Neural cell (in vitro differentiated cells): ENCODE results near the gene TMEM35B. TPM values are rescaled to one million over a fixed set of nuclear protein-coding genes. Genes with fewer than 3 reads are reported as not detected.
"Not testable (repeated sequence)": the region's sequence is repeated elsewhere in the genome, so short reads cannot be mapped to it uniquely, and the experiment has no call there.

Experiments used
- H2AFZ ChIP-seq: fragments of 200-600, 300-800 bp; sonication (generic), shearing (Covaris generic); 2 replicates; pipeline ENCODE4 v1.6.0; 2014; ENCODE audit warnings: low read depth, mild to moderate bottlenecking, antibody characterized with exemption, low read length, moderate library complexity
- H3F3A ChIP-seq: fragments of 200-600 bp; shearing (Covaris generic); 2 replicates; pipeline ENCODE4 v1.6.1; 2016; ENCODE audit warnings: mild to moderate bottlenecking, moderate library complexity, mixed read lengths, antibody characterized with exemption, low read length; ENCODE audit not compliant: insufficient read depth, poor library complexity, severe bottlenecking
- H3K27ac ChIP-seq: fragments of 200-600, 300-800 bp; sonication (generic), shearing (Covaris generic); 2 replicates; pipeline ENCODE4 v1.5.1; 2014; ENCODE audit warnings: mild to moderate bottlenecking, low read length, moderate library complexity
- H3K27me3 ChIP-seq: fragments of 300-800, 200-600 bp; sonication (generic), shearing (Covaris generic); 2 replicates; pipeline ENCODE4 v1.6.0; 2014; ENCODE audit warnings: mild to moderate bottlenecking, low read depth, low read length, moderate library complexity; ENCODE audit not compliant: insufficient read depth
- H3K36me3 ChIP-seq: fragments of 300-800, 200-600 bp; sonication (generic), shearing (Covaris generic); 2 replicates; pipeline ENCODE4 v1.5.1; 2014; ENCODE audit warnings: mild to moderate bottlenecking, antibody characterized with exemption, low read length, moderate library complexity; ENCODE audit not compliant: insufficient read depth
- H3K4me2 ChIP-seq: fragments of 300-800, 200-600 bp; sonication (generic), shearing (Covaris generic); 2 replicates; pipeline ENCODE4 v1.6.0; 2014; ENCODE audit warnings: mild to moderate bottlenecking, low read length
- H3K4me3 ChIP-seq: fragments of 300-800, 200-600 bp; sonication (generic), shearing (Covaris generic); 2 replicates; pipeline ENCODE4 v1.5.1; 2014; ENCODE audit warnings: mild to moderate bottlenecking, low read length, moderate library complexity
- H3K79me2 ChIP-seq: fragments of 200-600 bp; shearing (Covaris generic); replicated peaks from 2 replicates; pipeline ENCODE4 v1.6.0; 2014; ENCODE audit warnings: mild to moderate bottlenecking, low read length, moderate library complexity; ENCODE audit not compliant: insufficient read depth
- H3K9ac ChIP-seq: fragments of 300-800, 200-600 bp; sonication (generic), shearing (Covaris generic); 2 replicates; pipeline ENCODE4 v1.6.1; 2016; ENCODE audit warnings: mild to moderate bottlenecking, low read length, mixed read lengths
- H3K9me2 ChIP-seq: fragments of 200-600 bp; shearing (Covaris generic); 2 replicates; pipeline ENCODE4 v1.6.1; 2016; ENCODE audit warnings: mild to moderate bottlenecking, low read length, mixed read lengths; ENCODE audit not compliant: insufficient read depth
- H3K9me3 ChIP-seq: fragments of 200-600, 300-800 bp; sonication (generic), shearing (Covaris generic); 2 replicates; pipeline ENCODE4 v1.6.1; 2016; ENCODE audit warnings: mild to moderate bottlenecking, mixed run types, low read length, moderate library complexity, mixed read lengths
- H4K20me1 ChIP-seq: fragments of 200-600 bp; shearing (Covaris generic); 2 replicates; pipeline ENCODE4 v1.6.1; 2016; ENCODE audit warnings: mild to moderate bottlenecking, mixed run types; ENCODE audit not compliant: insufficient read depth
- EP300 ChIP-seq: fragments of 450-650 bp; conservative IDR thresholded peaks from 2 replicates; pipeline ENCODE4 v1.6.1; 2014; ENCODE audit warnings: antibody characterized with exemption, mild to moderate bottlenecking, moderate library complexity; ENCODE audit not compliant: poor library complexity, severe bottlenecking
- EZH2 ChIP-seq: fragments of 200-600, 300-800 bp; shearing (Covaris generic), sonication (generic); IDR thresholded peaks from 2 replicates; pipeline ENCODE4 v1.6.1; 2014; ENCODE audit warnings: antibody characterized with exemption, low read length, borderline replicate concordance, mild to moderate bottlenecking; ENCODE audit not compliant: insufficient read depth, poor library complexity, severe bottlenecking
- MXI1 ChIP-seq: fragments of 450-650 bp; conservative IDR thresholded peaks from 2 replicates; pipeline ENCODE4 v1.6.1; 2014; ENCODE audit warnings: antibody characterized with exemption, mild to moderate bottlenecking; ENCODE audit not compliant: poor library complexity, severe bottlenecking
- POLR2AphosphoS5 ChIP-seq: IDR thresholded peaks from 2 replicates; pipeline ENCODE4 v1.6.1; 2012
- RAD21 ChIP-seq: fragments of 450-650 bp; conservative IDR thresholded peaks from 2 replicates; pipeline ENCODE4 v1.6.1; 2014; ENCODE audit warnings: antibody characterized with exemption, mild to moderate bottlenecking, moderate library complexity
- SMC3 ChIP-seq: fragments of 450-650 bp; conservative IDR thresholded peaks from 2 replicates; pipeline ENCODE4 v1.6.1; 2014; ENCODE audit warnings: antibody characterized with exemption, mild to moderate bottlenecking, moderate library complexity; ENCODE audit not compliant: poor library complexity
- TAF1 ChIP-seq: IDR thresholded peaks from 2 replicates; pipeline ENCODE4 v1.6.1; 2012; ENCODE audit warnings: low read depth
- polyA plus RNA-seq: library from polyadenylated mRNA; depleted of rRNA; stranded (reverse); fragments of >200 nt; gene quantifications from 2 replicates; pipeline ENCODE4 v1.2.3, GENCODE V29; 2014
- TF ChIP-seq, protein P1 (sequence below): IDR thresholded peaks from 2 replicates; pipeline ENCODE4 v1.6.1; 2012; ENCODE audit warnings: borderline replicate concordance
- TF ChIP-seq, protein P2 (sequence below): fragments of 450-650 bp; IDR thresholded peaks from 2 replicates; pipeline ENCODE4 v1.5.1; 2014; ENCODE audit warnings: antibody characterized with exemption, mild to moderate bottlenecking, moderate library complexity; ENCODE audit not compliant: poor library complexity, severe bottlenecking

TMEM35B gene
- polyA plus RNA-seq, 1 donor from 2014 or later = 1.3 TPM

DNA sequence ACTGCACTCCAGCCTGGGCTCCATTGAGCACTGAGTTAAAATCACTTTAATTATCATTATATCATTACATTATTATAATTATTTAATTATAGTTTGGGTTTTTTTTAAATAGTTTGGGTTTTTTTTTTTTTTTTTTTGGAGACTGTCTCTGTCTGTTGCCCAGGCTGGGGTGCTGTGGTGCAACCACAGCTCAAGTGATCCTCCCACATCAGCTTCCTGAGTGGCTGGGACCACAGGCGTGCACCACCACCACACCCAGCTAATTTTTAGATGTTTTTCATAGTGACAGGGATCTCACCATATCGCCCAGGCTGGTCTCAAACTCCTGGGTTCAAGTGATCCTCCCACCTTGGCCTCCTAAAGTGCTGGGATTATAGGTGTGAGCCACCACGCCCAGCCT lies 16.9 kb downstream of the TMEM35B start:
- H3K9me3 ChIP-seq, H3K36me3 ChIP-seq, H3K4me2 ChIP-seq, H3K79me2 ChIP-seq, H3K4me3 ChIP-seq, H4K20me1 ChIP-seq, H3K27ac ChIP-seq, H3F3A ChIP-seq, H2AFZ ChIP-seq, H3K27me3 ChIP-seq, H3K9me2 ChIP-seq, H3K9ac ChIP-seq: not testable (repeated sequence)

DNA sequence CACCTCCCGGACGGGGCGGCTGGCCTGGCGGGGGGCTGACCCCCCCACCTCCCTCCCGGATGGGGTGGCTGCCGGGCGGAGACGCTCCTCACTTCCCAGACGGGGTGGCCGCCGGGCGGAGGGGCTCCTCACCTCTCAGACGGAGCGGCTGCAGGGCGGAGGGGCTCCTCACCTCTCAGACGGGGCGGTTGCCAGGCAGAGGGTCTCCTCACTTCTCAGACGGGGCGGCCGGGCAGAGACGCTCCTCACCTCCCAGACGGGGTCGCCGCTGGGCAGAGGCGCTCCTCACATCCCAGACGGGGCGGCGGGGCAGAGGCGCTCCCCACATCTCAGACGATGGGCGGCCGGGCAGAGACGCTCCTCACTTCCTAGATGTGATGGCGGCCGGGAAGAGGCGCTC lies 17.5 kb downstream of the TMEM35B start:
- H3K4me3 ChIP-seq, H3K9me2 ChIP-seq, H4K20me1 ChIP-seq, H2AFZ ChIP-seq, H3F3A ChIP-seq, H3K79me2 ChIP-seq, H3K9me3 ChIP-seq, H3K36me3 ChIP-seq, H3K27me3 ChIP-seq, H3K9ac ChIP-seq, H3K27ac ChIP-seq, H3K4me2 ChIP-seq: not testable (repeated sequence)

DNA sequence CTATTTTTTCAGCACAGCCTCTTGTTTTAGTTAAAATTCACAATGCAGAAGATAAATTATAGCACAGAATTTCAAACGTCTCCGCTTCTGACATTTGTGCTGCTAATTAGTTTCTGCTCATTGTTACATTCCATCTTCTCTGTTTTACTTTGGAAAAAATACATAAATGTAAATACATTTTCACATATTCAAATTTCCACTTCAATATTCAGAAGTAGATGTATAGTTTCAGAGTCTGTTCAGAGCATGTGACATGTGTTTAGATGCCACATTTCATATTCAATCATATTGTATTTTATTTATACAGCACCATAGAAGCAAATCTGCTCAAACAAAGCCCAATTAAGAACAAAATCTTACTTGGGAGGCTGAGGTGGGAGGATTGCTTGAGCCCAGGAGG lies 19.6 kb downstream of the TMEM35B start:
- no peaks in the 10 kb centered on the region for H3K36me3 ChIP-seq
- H3K27ac ChIP-seq = no peak overlapping the region
- H3F3A ChIP-seq = no peaks in the 10 kb centered on the region
- no peaks in the 10 kb centered on the region for H3K79me2 ChIP-seq
- no peaks in the 10 kb centered on the region for H4K20me1 ChIP-seq
- H3K9me2 ChIP-seq = no peaks in the 10 kb centered on the region
- H2AFZ ChIP-seq = no peak overlapping the region
- H3K9me3 ChIP-seq = no peaks in the 10 kb centered on the region
- H3K9ac ChIP-seq = no peak overlapping the region
- no peak overlapping the region for H3K4me2 ChIP-seq
- no peak overlapping the region for H3K4me3 ChIP-seq
- no peak for TF ChIP-seq POLR2AphosphoS5
- TF ChIP-seq RAD21 = no peak
- no peak for TF ChIP-seq TAF1
- no peak for TF ChIP-seq SMC3
- no peak for TF ChIP-seq MXI1
- no peak for TF ChIP-seq EP300
- TF ChIP-seq, protein P1, sequence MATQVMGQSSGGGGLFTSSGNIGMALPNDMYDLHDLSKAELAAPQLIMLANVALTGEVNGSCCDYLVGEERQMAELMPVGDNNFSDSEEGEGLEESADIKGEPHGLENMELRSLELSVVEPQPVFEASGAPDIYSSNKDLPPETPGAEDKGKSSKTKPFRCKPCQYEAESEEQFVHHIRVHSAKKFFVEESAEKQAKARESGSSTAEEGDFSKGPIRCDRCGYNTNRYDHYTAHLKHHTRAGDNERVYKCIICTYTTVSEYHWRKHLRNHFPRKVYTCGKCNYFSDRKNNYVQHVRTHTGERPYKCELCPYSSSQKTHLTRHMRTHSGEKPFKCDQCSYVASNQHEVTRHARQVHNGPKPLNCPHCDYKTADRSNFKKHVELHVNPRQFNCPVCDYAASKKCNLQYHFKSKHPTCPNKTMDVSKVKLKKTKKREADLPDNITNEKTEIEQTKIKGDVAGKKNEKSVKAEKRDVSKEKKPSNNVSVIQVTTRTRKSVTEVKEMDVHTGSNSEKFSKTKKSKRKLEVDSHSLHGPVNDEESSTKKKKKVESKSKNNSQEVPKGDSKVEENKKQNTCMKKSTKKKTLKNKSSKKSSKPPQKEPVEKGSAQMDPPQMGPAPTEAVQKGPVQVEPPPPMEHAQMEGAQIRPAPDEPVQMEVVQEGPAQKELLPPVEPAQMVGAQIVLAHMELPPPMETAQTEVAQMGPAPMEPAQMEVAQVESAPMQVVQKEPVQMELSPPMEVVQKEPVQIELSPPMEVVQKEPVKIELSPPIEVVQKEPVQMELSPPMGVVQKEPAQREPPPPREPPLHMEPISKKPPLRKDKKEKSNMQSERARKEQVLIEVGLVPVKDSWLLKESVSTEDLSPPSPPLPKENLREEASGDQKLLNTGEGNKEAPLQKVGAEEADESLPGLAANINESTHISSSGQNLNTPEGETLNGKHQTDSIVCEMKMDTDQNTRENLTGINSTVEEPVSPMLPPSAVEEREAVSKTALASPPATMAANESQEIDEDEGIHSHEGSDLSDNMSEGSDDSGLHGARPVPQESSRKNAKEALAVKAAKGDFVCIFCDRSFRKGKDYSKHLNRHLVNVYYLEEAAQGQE = no peak
- no peak for TF ChIP-seq EZH2
- TF ChIP-seq, protein P2, sequence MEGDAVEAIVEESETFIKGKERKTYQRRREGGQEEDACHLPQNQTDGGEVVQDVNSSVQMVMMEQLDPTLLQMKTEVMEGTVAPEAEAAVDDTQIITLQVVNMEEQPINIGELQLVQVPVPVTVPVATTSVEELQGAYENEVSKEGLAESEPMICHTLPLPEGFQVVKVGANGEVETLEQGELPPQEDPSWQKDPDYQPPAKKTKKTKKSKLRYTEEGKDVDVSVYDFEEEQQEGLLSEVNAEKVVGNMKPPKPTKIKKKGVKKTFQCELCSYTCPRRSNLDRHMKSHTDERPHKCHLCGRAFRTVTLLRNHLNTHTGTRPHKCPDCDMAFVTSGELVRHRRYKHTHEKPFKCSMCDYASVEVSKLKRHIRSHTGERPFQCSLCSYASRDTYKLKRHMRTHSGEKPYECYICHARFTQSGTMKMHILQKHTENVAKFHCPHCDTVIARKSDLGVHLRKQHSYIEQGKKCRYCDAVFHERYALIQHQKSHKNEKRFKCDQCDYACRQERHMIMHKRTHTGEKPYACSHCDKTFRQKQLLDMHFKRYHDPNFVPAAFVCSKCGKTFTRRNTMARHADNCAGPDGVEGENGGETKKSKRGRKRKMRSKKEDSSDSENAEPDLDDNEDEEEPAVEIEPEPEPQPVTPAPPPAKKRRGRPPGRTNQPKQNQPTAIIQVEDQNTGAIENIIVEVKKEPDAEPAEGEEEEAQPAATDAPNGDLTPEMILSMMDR = no peak
- H3K27me3 ChIP-seq = no peaks in the 10 kb centered on the region
